ENCODE data around the gene SUDS3. TPM values are rescaled to one million over a fixed set of nuclear protein-coding genes. Genes with fewer than 3 reads are reported as not detected.

SUDS3 gene
- total and polyA plus RNA-seq, 8 donors, result 10.6 to 26.8 (median 15.0) TPM

DNA sequence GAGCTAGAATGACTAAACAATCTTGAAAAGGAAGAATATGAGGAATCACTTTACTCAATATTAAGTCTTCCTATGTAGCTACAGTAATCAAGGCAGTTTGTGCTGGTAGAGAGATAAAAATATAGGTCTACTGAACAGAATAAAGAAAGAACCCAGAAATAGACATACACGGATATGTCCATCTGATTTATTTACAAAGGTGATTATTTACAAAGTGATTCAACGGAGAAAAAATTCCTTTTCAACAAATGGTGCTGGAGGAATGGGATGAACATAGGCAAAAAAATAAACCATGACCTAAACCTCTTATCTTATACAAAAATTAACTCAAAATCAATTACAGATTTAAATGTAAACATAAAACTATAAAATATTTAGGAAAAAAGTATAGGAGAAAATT is 40.2 kb upstream of the SUDS3 start:
- H3K27me3 ChIP-seq, result no peaks in the 10 kb centered on the region
- DNase-seq (no peak), ATAC-seq (peak in 2 of 4 donors; percentile 16 to 55), FAIRE-seq (no peak)
- 24 to 26% methylated on average over 2 of the region's 2 CpGs for WGBS, 2 donors
- H3K4me3 ChIP-seq, result no peak overlapping the region
- peaks cover 0 to 12% (median 6%) of the 10 kb centered on the region in 3 donors for H3K4me1 ChIP-seq
- TF ChIP-seq, protein P1, sequence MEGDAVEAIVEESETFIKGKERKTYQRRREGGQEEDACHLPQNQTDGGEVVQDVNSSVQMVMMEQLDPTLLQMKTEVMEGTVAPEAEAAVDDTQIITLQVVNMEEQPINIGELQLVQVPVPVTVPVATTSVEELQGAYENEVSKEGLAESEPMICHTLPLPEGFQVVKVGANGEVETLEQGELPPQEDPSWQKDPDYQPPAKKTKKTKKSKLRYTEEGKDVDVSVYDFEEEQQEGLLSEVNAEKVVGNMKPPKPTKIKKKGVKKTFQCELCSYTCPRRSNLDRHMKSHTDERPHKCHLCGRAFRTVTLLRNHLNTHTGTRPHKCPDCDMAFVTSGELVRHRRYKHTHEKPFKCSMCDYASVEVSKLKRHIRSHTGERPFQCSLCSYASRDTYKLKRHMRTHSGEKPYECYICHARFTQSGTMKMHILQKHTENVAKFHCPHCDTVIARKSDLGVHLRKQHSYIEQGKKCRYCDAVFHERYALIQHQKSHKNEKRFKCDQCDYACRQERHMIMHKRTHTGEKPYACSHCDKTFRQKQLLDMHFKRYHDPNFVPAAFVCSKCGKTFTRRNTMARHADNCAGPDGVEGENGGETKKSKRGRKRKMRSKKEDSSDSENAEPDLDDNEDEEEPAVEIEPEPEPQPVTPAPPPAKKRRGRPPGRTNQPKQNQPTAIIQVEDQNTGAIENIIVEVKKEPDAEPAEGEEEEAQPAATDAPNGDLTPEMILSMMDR (IDR thresholded peaks at IDR 0.05), result no peak
- intact Hi-C loops (cut with DNase I), result no loop called here
- H3K27ac ChIP-seq, result no peak overlapping the region
- H3K36me3 ChIP-seq, result no peaks in the 10 kb centered on the region
- H3K9me3 ChIP-seq, result no peaks in the 10 kb centered on the region

DNA sequence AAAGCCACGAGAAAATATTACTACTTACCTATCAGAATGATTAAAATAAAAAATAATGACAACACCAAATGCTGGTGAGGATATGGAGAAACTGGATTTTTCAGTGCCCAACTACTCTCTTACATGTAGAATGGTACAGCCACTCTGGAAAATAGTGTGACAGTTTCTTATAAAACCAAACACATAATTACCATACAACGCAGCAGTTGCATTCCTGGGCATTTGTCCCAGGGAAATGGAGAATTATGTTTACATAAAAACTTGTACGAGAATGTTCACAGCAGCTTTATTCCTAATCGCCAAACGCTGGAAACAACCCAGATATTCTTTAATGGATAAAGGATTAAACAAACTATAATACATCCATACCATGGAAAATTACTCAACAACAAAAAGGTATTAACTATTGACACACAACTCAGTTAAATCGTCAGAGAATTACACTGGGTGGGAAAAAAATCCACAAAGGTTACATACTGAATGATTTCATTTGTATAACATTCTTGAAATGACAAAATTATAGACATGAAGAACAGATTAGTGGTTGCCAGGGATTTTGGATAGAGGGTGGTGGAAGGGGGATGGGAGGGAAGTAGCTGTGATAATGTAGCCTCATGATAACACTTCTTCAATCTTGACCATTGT is 39.0 kb upstream of the SUDS3 start:
- intact Hi-C loops (cut with DNase I), result no loop called here
- WGBS, 2 donors, result 17 to 22% methylated on average over 6 of the region's 6 CpGs

DNA sequence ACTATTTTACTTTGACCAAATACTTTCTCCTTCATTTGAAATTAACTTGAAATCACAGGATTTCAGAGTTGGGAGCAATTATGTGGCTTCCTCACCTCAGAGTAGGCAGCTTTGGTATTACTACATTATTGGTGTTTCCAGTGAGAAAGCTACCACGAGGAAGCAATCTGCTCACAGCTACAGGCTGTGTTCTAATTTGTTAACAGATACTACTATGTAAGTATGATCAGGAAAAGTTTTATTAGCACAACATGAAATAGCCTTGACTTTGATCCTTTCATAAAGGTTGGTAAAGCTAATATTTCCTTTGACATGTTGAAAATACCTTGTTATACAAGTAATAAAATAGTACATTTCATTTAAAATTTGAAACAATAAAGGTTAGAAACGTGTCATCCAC is 34.3 kb upstream of the SUDS3 start:
- 33 to 43% methylated on average over 2 of the region's 2 CpGs for WGBS, 2 donors
- intact Hi-C loops (cut with DNase I), result no loop called here
- Histone ChIP-seq H3K4me1 (peaks cover 0 to 7% (median 4%) of the 10 kb centered on the region in 3 donors), H3K27me3 (no peaks in the 10 kb centered on the region), H3K36me3 (no peaks in the 10 kb centered on the region), H3K4me3 (no peak overlapping the region), H3K9me3 (no peaks in the 10 kb centered on the region), H3K27ac (no peak overlapping the region)
- TF ChIP-seq, protein P1 (IDR thresholded peaks at IDR 0.05), result no peak
- ATAC-seq, result peak in 2 of 4 donors; percentile 36 to 37
- DNase-seq, result no peak
- FAIRE-seq, result no peak

More for the DNA sequence above, 39.0 kb upstream of the SUDS3 start:
- H3K27ac ChIP-seq, result no peak overlapping the region
- H3K9me3 ChIP-seq, result no peaks in the 10 kb centered on the region
- H3K36me3 ChIP-seq, result no peaks in the 10 kb centered on the region
- DNase-seq (no peak), FAIRE-seq (no peak), ATAC-seq (peak in 2 of 4 donors; percentile 20 to 54)
- H3K4me1 ChIP-seq, result peaks cover 0 to 14% (median 12%) of the 10 kb centered on the region in 3 donors
- H3K4me3 ChIP-seq, result no peak overlapping the region
- TF ChIP-seq, protein P1 (IDR thresholded peaks at IDR 0.05), result no peak
- no peaks in the 10 kb centered on the region for H3K27me3 ChIP-seq

DNA sequence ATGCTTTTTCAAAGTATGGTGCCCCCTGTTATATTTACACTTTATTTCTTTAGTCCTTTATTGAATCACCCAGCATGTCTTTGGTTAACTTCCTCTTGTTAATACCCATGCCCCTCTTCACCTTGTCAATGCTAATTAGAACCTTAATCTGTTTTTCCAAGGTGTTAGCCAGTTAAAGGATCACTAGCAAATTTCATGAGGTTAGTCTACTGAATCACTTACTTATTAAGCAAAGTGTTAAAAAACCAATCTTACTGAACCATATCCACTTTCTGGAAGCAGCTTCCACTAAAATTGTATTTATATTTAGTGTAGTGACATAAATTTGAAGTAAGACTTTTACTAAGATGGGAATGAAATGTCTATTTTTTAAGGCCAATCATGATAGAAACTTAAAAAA is 31.5 kb upstream of the SUDS3 start:
- H3K4me3 ChIP-seq, result no peak overlapping the region
- no peak for FAIRE-seq
- no peaks in the 10 kb centered on the region for H3K27me3 ChIP-seq
- H3K27ac ChIP-seq, result no peak overlapping the region
- TF ChIP-seq, protein P1 (IDR thresholded peaks at IDR 0.05), result no peak
- no peak for DNase-seq
- H3K9me3 ChIP-seq, result no peaks in the 10 kb centered on the region
- no peak for ATAC-seq
- peaks cover 0 to 7% (median 4%) of the 10 kb centered on the region in 3 donors for H3K4me1 ChIP-seq
- no peaks in the 10 kb centered on the region for H3K36me3 ChIP-seq
- intact Hi-C loops (cut with DNase I), result no loop called here

DNA sequence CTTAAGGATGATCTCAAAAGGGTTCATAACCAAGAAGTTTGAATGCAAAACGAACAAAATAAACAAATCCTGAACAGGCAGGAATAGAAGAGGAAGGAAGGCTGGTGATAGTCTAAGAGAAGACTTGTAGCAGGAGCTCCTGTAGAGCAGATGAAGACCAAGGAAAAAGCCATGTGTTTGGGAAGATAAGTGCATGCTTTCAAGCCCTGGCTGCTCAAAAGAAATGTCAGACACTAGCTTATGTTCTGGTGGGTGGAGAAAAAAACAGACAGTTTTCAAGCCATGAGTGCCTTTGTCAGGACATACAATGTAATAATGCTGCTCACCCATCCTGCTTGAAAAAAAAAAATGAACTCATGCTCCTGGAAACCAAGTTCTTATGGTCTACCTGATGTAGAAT is 31.0 kb upstream of the SUDS3 start:
- Histone ChIP-seq H3K27me3 (no peaks in the 10 kb centered on the region), H3K9me3 (no peaks in the 10 kb centered on the region), H3K4me1 (peaks cover 0 to 7% (median 4%) of the 10 kb centered on the region in 3 donors), H3K36me3 (no peaks in the 10 kb centered on the region), H3K27ac (no peak overlapping the region), H3K4me3 (no peak overlapping the region)
- TF ChIP-seq, protein P1 (IDR thresholded peaks at IDR 0.05), result no peak
- FAIRE-seq (no peak), DNase-seq (no peak), ATAC-seq (no peak)
- 34 to 36% methylated on average over 1 of the region's 1 CpG for WGBS, 2 donors
- intact Hi-C loops (cut with DNase I), result no loop called here
